VCaP (cell line): ENCODE results near the gene A3GALT2.
A peak's percentile ranks its signal among the peaks of the same experiment; 100 is the strongest.

Experiments
- H3K27ac ChIP-seq: fragments of 450-650 bp; 2 replicates; pipeline ENCODE4 v1.5.1; 2017
- TF ChIP-seq, protein P1 (sequence below): fragments of 450-650 bp; conservative IDR thresholded peaks from 2 replicates; pipeline ENCODE4 v1.5.1; 2017; ENCODE audit warnings: mild to moderate bottlenecking, moderate library complexity

Gene A3GALT2

DNA sequence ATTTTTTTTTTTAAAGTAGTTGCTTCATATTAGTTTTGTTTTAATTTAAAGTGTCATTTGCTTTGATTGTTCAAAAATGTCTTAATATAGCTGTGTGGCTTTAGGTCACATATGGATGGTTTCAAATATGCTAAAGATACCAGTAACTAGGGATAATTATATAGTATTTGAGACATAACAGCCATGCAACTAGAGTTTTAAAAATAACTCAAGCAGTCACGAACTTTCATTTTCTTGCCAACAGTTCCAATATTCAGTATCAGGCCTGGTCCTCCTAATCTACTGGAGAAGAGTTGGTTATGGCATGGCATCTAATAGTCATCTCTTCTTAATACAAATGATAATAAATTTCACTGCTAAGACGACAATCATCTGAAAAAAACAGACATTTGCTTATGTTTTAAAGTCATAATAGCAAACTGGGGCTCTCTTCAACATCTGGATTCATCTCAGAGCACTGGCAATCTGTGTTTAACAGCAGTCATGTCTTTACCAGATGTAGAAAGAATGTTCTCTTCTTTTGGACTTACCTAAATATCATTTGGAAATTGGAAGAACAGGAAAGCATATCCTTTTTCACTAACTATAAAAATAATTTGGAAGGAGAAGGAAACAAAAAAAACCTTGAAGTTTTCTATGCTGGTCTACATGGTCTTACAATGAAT is 24.1 kb upstream of the A3GALT2 start:
- TF ChIP-seq, protein P1, sequence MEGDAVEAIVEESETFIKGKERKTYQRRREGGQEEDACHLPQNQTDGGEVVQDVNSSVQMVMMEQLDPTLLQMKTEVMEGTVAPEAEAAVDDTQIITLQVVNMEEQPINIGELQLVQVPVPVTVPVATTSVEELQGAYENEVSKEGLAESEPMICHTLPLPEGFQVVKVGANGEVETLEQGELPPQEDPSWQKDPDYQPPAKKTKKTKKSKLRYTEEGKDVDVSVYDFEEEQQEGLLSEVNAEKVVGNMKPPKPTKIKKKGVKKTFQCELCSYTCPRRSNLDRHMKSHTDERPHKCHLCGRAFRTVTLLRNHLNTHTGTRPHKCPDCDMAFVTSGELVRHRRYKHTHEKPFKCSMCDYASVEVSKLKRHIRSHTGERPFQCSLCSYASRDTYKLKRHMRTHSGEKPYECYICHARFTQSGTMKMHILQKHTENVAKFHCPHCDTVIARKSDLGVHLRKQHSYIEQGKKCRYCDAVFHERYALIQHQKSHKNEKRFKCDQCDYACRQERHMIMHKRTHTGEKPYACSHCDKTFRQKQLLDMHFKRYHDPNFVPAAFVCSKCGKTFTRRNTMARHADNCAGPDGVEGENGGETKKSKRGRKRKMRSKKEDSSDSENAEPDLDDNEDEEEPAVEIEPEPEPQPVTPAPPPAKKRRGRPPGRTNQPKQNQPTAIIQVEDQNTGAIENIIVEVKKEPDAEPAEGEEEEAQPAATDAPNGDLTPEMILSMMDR: no peak
- H3K27ac ChIP-seq: peak overlapping the region; percentile 94; the same call in 1 of the 2 replicates

DNA sequence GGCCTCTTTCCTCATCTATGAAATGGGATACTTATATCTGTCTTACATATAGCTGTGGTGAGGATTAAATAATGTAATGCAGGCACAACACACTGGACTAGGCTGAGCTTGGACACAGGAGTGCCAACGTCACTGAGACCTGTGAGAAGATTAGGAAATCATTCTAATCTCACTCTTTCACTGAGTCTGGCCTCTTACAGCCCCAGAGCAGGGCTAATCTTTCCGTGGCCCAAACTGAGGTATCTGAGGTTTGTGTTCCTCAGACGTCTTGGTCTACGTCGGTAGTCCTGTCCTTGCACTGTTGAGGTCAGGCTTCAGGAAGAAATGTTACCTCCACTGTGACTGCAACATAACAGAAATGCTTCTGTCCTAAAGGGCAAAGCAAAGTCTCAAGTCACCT is 22.6 kb upstream of the A3GALT2 start:
- peak overlapping the region; percentile 94 for H3K27ac ChIP-seq

DNA sequence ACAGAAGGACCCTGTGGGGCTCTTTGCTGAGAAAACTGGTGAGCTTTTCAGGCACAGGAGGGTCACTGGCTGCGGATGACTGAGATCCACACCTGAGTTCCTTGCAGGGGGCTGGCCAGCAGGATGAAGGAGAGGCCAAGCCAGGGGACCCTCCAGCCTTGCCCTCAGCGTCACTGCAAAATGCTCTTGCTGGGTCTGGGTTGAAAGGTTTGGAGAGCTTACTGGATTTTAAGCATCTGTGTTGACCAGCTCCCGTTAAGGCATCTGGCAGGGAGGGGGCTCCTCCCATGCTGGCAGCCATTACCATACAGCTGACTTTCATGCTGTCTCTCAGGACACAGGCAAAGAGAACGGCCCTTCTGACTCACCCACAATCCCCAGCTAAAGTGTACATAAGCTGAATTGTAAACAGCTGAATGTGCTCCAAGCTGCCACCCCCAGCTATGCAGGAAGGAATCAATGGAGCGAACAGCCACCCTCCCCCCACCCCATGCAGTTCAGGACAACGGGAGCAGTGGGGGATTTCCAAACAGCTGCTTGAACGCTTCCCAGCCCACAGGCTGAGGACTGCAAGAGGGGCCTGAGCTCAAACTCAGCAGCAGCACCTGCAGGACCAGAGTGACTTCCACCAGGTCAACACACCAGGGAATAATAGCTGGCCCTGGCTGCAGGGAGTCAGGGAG is 21.3 kb upstream of the A3GALT2 start:
- TF ChIP-seq, protein P1: no peak
- peak overlapping the region; percentile 94 for H3K27ac ChIP-seq

More for the DNA sequence above, 22.6 kb upstream of the A3GALT2 start:
- TF ChIP-seq, protein P1: no peak

DNA sequence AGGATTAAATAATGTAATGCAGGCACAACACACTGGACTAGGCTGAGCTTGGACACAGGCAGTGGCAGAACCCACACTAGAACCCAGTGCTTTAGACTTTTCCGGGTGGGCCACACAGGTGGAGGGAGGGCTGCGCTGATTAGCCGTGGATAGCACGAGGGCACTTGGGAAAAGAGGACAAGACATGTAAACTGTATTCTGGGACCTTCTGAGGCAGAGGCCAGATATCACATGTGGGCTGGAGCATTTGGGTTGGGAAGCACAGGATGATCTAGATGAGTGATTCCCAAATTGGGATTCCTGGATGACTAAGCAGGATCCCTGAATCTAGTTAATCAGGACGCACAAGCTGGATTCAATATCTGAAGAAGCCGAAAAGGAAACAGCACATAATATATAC is 20.3 kb upstream of the A3GALT2 start:
- TF ChIP-seq, protein P1: no peak
- H3K27ac ChIP-seq: peak overlapping the region; percentile 94

DNA sequence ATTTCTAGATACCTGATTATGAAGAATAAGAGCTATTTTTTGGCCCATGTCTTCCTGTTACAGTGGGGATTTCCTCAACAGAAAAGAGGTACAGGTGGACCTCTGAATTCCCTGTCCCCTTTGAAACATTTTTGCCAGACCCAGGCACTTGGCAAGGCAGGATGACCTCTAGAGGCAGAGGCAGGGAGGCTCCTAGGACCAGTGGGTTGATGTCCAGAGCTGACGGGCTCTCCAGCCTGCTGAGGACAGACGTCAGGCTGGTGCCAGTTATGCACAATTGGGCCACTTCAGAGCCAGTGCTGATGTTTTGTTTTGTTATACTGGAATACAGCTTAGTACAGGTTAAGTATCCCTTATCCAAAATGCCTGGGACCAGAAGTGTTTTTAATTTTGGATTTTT is 18.5 kb upstream of the A3GALT2 start:
- H3K27ac ChIP-seq: peak overlapping the region; percentile 94; the same call in 1 of the 2 replicates
- TF ChIP-seq, protein P1: 0 out of 2 replicates have a peak, but pooled peaks have one; percentile 10

DNA sequence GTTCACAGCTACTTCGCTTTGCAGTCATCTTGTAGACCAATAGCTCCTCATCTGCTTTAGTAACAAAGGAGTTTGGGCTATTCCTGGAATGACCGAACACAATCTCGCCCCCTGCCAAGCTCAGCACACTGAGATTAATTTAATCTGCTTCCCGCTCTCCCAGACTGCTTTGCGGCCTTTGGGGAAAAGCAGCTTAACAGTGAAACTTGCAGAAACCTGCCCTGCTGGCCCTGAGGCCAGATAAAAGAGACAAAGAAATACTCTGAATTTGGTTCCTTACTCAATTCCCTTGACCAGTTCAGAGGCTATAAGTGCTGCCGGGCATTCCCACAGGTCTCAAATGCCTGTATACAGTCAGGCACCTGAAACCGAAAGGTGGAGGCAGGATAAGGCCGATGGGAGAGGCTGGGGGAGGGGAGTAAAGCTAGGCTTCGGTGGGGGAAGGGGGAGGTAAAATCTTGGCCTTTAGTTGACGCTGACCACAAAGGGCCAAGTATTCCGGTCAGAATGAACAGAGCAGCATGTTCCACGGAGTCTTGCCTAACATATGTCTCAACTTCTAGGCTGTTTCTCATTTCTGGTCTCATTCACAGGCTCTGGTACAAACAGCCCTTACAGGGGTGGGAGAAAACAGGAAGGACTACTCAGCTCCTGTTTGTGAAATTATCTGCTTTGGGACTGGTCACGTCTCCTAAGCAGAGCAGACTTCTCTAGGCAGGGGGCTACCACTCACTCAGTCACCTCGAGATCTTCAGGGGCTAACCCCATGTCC is 17.7 kb upstream of the A3GALT2 start:
- peak overlapping the region; percentile 16; the same call in 1 of the 2 replicates for H3K27ac ChIP-seq

More for the DNA sequence above, 17.7 kb upstream of the A3GALT2 start:
- TF ChIP-seq, protein P1: no peak
